ENCODE results near the gene HOTAIR. TPM values are rescaled to one million over a fixed set of nuclear protein-coding genes. Genes with fewer than 3 reads are reported as not detected.
A peak's percentile ranks its signal among the peaks of the same experiment; 100 is the strongest.

HOTAIR gene
- polyA plus RNA-seq, 4 donors: 1.3 to 2.9 (median 2.6) TPM

- DNase-seq (ENCODE audit: low read depth in 4 of 4, low spot score in 3 of 4): no peak
Observed at GRCh38 chr12:54011665-54012532, 37.1 kb upstream of the HOTAIR start.

- DNase-seq (ENCODE audit: low read depth in 4 of 4, low spot score in 3 of 4): no peak
Observed at GRCh38 chr12:54010972-54011664, 36.4 kb upstream of the HOTAIR start.

GRCh38 chr12:54010053-54010971, 35.6 kb upstream of the HOTAIR start:
- DNase-seq (ENCODE audit: low read depth in 4 of 4, low spot score in 3 of 4): no peak

GRCh38 chr12:54009171-54010052, 34.7 kb upstream of the HOTAIR start:
- no peak for DNase-seq (ENCODE audit: low read depth in 4 of 4, low spot score in 3 of 4)

GRCh38 chr12:54008260-54008552, 33.5 kb upstream of the HOTAIR start:
- no peak for DNase-seq (ENCODE audit: low read depth in 4 of 4, low spot score in 3 of 4)

- no peak for DNase-seq (ENCODE audit: low read depth in 4 of 4, low spot score in 3 of 4)
Observed at GRCh38 chr12:54007538-54008259, 32.9 kb upstream of the HOTAIR start.

GRCh38 chr12:54006559-54007220, 31.9 kb upstream of the HOTAIR start:
- no peak for DNase-seq (ENCODE audit: low read depth in 4 of 4, low spot score in 3 of 4)

- DNase-seq (ENCODE audit: low read depth in 4 of 4, low spot score in 3 of 4): peak in 3 of 4 donors; percentile 84 to 91 (median 88)
Observed at GRCh38 chr12:54005853-54006558, 31.3 kb upstream of the HOTAIR start.

- no peak for DNase-seq (ENCODE audit: low read depth in 4 of 4, low spot score in 3 of 4)
Observed at GRCh38 chr12:54005531-54005852, 30.7 kb upstream of the HOTAIR start.

- DNase-seq (ENCODE audit: low read depth in 4 of 4, low spot score in 3 of 4): no peak
Observed at GRCh38 chr12:54004841-54005530, 30.2 kb upstream of the HOTAIR start.

- no peak for DNase-seq (ENCODE audit: low read depth in 4 of 4, low spot score in 3 of 4)
Observed at GRCh38 chr12:54004063-54004840, 29.5 kb upstream of the HOTAIR start.

GRCh38 chr12:54003625-54004024, 28.9 kb upstream of the HOTAIR start:
- DNase-seq (ENCODE audit: low read depth in 4 of 4, low spot score in 3 of 4): no peak

- no peak for DNase-seq (ENCODE audit: low read depth in 4 of 4, low spot score in 3 of 4)
Observed at GRCh38 chr12:54002915-54003389, 28.2 kb upstream of the HOTAIR start.

GRCh38 chr12:54002278-54002914, 27.6 kb upstream of the HOTAIR start:
- DNase-seq (ENCODE audit: low read depth in 4 of 4, low spot score in 3 of 4): no peak

GRCh38 chr12:54001283-54002187, 26.8 kb upstream of the HOTAIR start:
- DNase-seq (ENCODE audit: low read depth in 4 of 4, low spot score in 3 of 4): no peak
